GM21737 (cell line): Measurements from ENCODE around the gene ATP6V0B.

ENCODE experiments used
- ATAC-seq: cut with Tn5 transposase; IDR thresholded peaks from one replicate; pipeline ENCODE4 v1.9.1; 2021; ENCODE audit warnings: mild to moderate bottlenecking, moderate library complexity; ENCODE audit not compliant: unreplicated experiment

Gene ATP6V0B

GRCh38 chr1:43968348-43968948, 6.3 kb upstream of the ATP6V0B start:
- no peak for ATAC-seq

GRCh38 chr1:43969416-43969745, 5.4 kb upstream of the ATP6V0B start:
- ATAC-seq: no peak

- peak; percentile 68 for ATAC-seq
Observed at GRCh38 chr1:43969746-43970466, 4.9 kb upstream of the ATP6V0B start, which contains the start of gene DPH2. Gene DPH2 (plus strand): TSS chr1:43970010. CDS start chr1:43970176, 166 bp downstream.

- ATAC-seq: no peak
Observed at GRCh38 chr1:43970502-43970901, 4.3 kb upstream of the ATP6V0B start.

GRCh38 chr1:43970911-43971310, 3.8 kb upstream of the ATP6V0B start:
- no peak for ATAC-seq

- ATAC-seq: no peak
Observed at GRCh38 chr1:43971336-43971980, 3.3 kb upstream of the ATP6V0B start.

- ATAC-seq: no peak
Observed at GRCh38 chr1:43973981-43974442, 748 bp upstream of the ATP6V0B start.

- ATAC-seq: no peak
Observed at GRCh38 chr1:43975249-43975961, 645 bp downstream of the ATP6V0B start.

- no peak for ATAC-seq
Observed at GRCh38 chr1:43976045-43976444, 1.3 kb downstream of the ATP6V0B start.

- no peak for ATAC-seq
Observed at GRCh38 chr1:43976890-43977289, 2.1 kb downstream of the ATP6V0B start.

GRCh38 chr1:43977376-43978263, 2.9 kb downstream of the ATP6V0B start:
- no peak for ATAC-seq

GRCh38 chr1:43978264-43978550, 3.4 kb downstream of the ATP6V0B start:
- ATAC-seq: no peak

- no peak for ATAC-seq
Observed at GRCh38 chr1:43978551-43979260, 3.9 kb downstream of the ATP6V0B start, which contains the start of gene B4GALT2. Gene B4GALT2 (plus strand): TSS chr1:43979210. CDS start chr1:43981161, 1,951 bp downstream.

GRCh38 chr1:43979261-43979527, 4.4 kb downstream of the ATP6V0B start:
- no peak for ATAC-seq

GRCh38 chr1:43979528-43980254, 4.9 kb downstream of the ATP6V0B start:
- no peak for ATAC-seq

- ATAC-seq: no peak
Observed at GRCh38 chr1:43980255-43981134, 5.7 kb downstream of the ATP6V0B start.

GRCh38 chr1:43981135-43981491, 6.4 kb downstream of the ATP6V0B start:
- ATAC-seq: no peak

GRCh38 chr1:43981636-43982035, 6.9 kb downstream of the ATP6V0B start:
- ATAC-seq: no peak

GRCh38 chr1:43982241-43982640, 7.5 kb downstream of the ATP6V0B start:
- no peak for ATAC-seq
